MV-4-11 (cell line): ENCODE measurements around the gene PHF21A.
"Not testable (repeated sequence)": the region's sequence is repeated elsewhere in the genome, so short reads cannot be mapped to it uniquely, and the experiment has no call there.

Experiments
- DNase-seq: peaks from one replicate; lab custom pipeline; 2025; lab: John Stamatoyannopoulos, UW

The PHF21A gene

GRCh38 chr11:45904309-45904915 is 216.8 kb downstream of the PHF21A start:
- DNase-seq, result no peak

- DNase-seq, result no peak
Observed at GRCh38 chr11:45902452-45903380, 218.5 kb downstream of the PHF21A start.

GRCh38 chr11:45901626-45902025 is 219.6 kb downstream of the PHF21A start:
- DNase-seq, result no peak

- no peak for DNase-seq
Observed at GRCh38 chr11:45900916-45901617, 220.2 kb downstream of the PHF21A start.

- DNase-seq, result not testable (repeated sequence)
Observed at GRCh38 chr11:45900175-45900800, 221.0 kb downstream of the PHF21A start.

GRCh38 chr11:45899448-45900174 is 221.6 kb downstream of the PHF21A start:
- peak; percentile 28 for DNase-seq

GRCh38 chr11:45899086-45899447 is 222.2 kb downstream of the PHF21A start:
- no peak for DNase-seq

- no peak for DNase-seq
Observed at GRCh38 chr11:45897556-45897955, 223.7 kb downstream of the PHF21A start.

GRCh38 chr11:45896422-45896984 is 224.8 kb downstream of the PHF21A start:
- no peak for DNase-seq

- DNase-seq, result no peak
Observed at GRCh38 chr11:45895553-45896259, 225.5 kb downstream of the PHF21A start.

GRCh38 chr11:45894555-45895247 is 226.6 kb downstream of the PHF21A start:
- no peak for DNase-seq

GRCh38 chr11:45892856-45893255 is 228.4 kb downstream of the PHF21A start:
- DNase-seq, result no peak

- DNase-seq, result no peak
Observed at GRCh38 chr11:45890886-45891550, 230.2 kb downstream of the PHF21A start.

GRCh38 chr11:45889966-45890365 is 231.3 kb downstream of the PHF21A start:
- no peak for DNase-seq

- DNase-seq, result no peak
Observed at GRCh38 chr11:45889555-45889954, 231.7 kb downstream of the PHF21A start.

- no peak for DNase-seq
Observed at GRCh38 chr11:45887587-45887986, 233.7 kb downstream of the PHF21A start.

- DNase-seq, result no peak
Observed at GRCh38 chr11:45886816-45887520, 234.3 kb downstream of the PHF21A start.

GRCh38 chr11:45885921-45886721 is 235.1 kb downstream of the PHF21A start:
- no peak for DNase-seq
